Lung (tissue), 12 donors: Measurements from ENCODE around the gene UPF3B. TPM values are rescaled to one million over a fixed set of nuclear protein-coding genes. Genes with fewer than 3 reads are reported as not detected.
A peak's percentile ranks its signal among the peaks of the same experiment; 100 is the strongest.
"Not testable (repeated sequence)": the region's sequence is repeated elsewhere in the genome, so short reads cannot be mapped to it uniquely, and the experiment has no call there.

Experiments
- ATAC-seq: fragments of 200-7000 bp; cut with Tn5 transposase; one replicate; pipeline ENCODE4 v1.9.1; 2020; ENCODE audit warnings: moderate number of reproducible peaks; ENCODE audit not compliant: insufficient read depth, low FRiP score
- DNase-seq, 3 donors: peaks; one replicate each; pipeline ENCODE4 v3.0.0-alpha.2; 2013 to 2017
- H3K27ac ChIP-seq, 2 donors: one replicate each; pipeline ENCODE4 v1.5.1; 2013; ENCODE audit warnings: mild to moderate bottlenecking in 2 of 2, moderate library complexity in 2 of 2, control low read depth in 1 of 2, inconsistent platforms in 1 of 2, low read depth in 1 of 2, low read length in 1 of 2
- H3K27me3 ChIP-seq, 3 donors: one replicate each; pipeline ENCODE4 v1.5.1; 2013; ENCODE audit warnings: low read length in 2 of 3; ENCODE audit not compliant: control insufficient read depth in 3 of 3, insufficient read depth in 3 of 3
- H3K36me3 ChIP-seq, 4 donors: one replicate each; pipeline ENCODE4 v1.5.1; 2013; ENCODE audit warnings: low read length in 4 of 4, mild to moderate bottlenecking in 1 of 4, moderate library complexity in 1 of 4; ENCODE audit not compliant: control insufficient read depth in 4 of 4, insufficient read depth in 4 of 4
- H3K4me1 ChIP-seq, 5 donors: one replicate each; pipeline ENCODE4 v1.5.1; 2013; ENCODE audit warnings: low read length in 5 of 5, mild to moderate bottlenecking in 2 of 5, moderate library complexity in 1 of 5; ENCODE audit not compliant: control insufficient read depth in 5 of 5, insufficient read depth in 5 of 5
- H3K4me3 ChIP-seq: one replicate; pipeline ENCODE4 v1.5.1; 2013; ENCODE audit warnings: mild to moderate bottlenecking, control low read depth, moderate library complexity
- H3K9ac ChIP-seq, 2 donors: one replicate each; pipeline ENCODE4 v1.5.1; 2013; ENCODE audit warnings: low read length in 2 of 2, control low read depth in 1 of 2; ENCODE audit not compliant: insufficient read depth in 1 of 2
- H3K9me3 ChIP-seq, 4 donors: one replicate each; pipeline ENCODE4 v1.5.1; 2013; ENCODE audit warnings: low read length in 3 of 4, mild to moderate bottlenecking in 1 of 4, moderate library complexity in 1 of 4; ENCODE audit not compliant: control insufficient read depth in 4 of 4, insufficient read depth in 3 of 4
- WGBS, 2 donors: extraction: QIAGEN DNeasy Blood & Tissue Kit; methylation state at CpG; one replicate each; pipeline ENCODE4 v1.1.7; 2013; 5-methylcytosine and 5-hydroxymethylcytosine counted together
- polyA plus RNA-seq, 2 donors: library from polyadenylated mRNA; stranded (reverse); fragments of 200-250 nt; gene quantifications; one replicate each; pipeline ENCODE4 v1.2.1, GENCODE V29; 2013
- total RNA-seq, 2 donors: library from RNA; depleted of rRNA in 1 of 2; stranded (reverse); fragments of >200 nt in 1 of 2; gene quantifications; one replicate each; pipeline ENCODE4 v1.2.1, GENCODE V29; 2014 to 2021
- TF ChIP-seq, protein P1 (sequence below): IDR thresholded peaks from 2 replicates; pipeline ENCODE4 v1.5.1; 2012; ENCODE audit warnings: mild to moderate bottlenecking; ENCODE audit errors: control extremely low read depth, extremely low read depth
- donor health status: control.
- donor health status: control.
- donor health status: Bipolar disorder and iron deficiency.
- donor health status: healthy.
- donor health status: DM: yes; HTN: yes; CAD: no.

Gene UPF3B
- total and polyA plus RNA-seq, 4 donors = 5.0 to 11.7 (median 7.0) TPM

DNA sequence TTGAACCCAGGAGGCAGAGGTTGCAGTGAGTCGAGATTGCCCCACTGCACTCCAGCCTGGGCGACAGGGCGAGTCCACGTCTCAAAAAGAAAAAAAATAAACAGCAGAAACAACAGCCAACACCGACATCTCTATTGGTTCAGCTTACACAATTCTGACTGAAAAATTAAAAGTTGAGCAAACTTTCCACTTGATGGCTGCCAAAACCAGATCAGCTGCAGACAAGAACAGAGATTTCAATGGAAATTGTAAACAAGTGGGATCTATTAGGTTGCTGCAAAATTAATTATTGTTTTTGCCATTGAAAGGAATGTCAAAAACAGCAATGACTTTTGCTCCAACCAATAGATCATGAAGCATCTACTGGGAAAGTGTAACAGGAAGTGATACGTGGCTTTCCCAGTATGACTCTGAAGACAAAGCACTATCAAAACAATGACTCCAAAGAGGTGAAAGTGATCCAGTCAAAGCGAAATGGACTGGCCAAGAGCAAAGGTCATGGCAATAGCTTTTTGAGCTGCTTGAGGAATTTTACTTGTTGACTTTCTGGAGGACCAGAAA lies 26.3 kb downstream of the UPF3B start:
- ATAC-seq (no peak), DNase-seq (peak in 2 of 3 donors; percentile 37 to 54)
- TF ChIP-seq, protein P1, sequence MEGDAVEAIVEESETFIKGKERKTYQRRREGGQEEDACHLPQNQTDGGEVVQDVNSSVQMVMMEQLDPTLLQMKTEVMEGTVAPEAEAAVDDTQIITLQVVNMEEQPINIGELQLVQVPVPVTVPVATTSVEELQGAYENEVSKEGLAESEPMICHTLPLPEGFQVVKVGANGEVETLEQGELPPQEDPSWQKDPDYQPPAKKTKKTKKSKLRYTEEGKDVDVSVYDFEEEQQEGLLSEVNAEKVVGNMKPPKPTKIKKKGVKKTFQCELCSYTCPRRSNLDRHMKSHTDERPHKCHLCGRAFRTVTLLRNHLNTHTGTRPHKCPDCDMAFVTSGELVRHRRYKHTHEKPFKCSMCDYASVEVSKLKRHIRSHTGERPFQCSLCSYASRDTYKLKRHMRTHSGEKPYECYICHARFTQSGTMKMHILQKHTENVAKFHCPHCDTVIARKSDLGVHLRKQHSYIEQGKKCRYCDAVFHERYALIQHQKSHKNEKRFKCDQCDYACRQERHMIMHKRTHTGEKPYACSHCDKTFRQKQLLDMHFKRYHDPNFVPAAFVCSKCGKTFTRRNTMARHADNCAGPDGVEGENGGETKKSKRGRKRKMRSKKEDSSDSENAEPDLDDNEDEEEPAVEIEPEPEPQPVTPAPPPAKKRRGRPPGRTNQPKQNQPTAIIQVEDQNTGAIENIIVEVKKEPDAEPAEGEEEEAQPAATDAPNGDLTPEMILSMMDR = no peak
- H3K9me3 ChIP-seq = peaks cover 0 to 1% (median 0%) of the 10 kb centered on the region in 4 donors
- H3K9ac ChIP-seq = no peak overlapping the region
- WGBS, 2 donors = 55 to 63% methylated on average over 7 of the region's 7 CpGs
- no peaks in the 10 kb centered on the region for H3K27me3 ChIP-seq
- no peak overlapping the region for H3K4me3 ChIP-seq
- no peak overlapping the region for H3K27ac ChIP-seq
- no peaks in the 10 kb centered on the region for H3K4me1 ChIP-seq
- peaks cover 0 to 3% (median 0%) of the 10 kb centered on the region in 4 donors for H3K36me3 ChIP-seq

DNA sequence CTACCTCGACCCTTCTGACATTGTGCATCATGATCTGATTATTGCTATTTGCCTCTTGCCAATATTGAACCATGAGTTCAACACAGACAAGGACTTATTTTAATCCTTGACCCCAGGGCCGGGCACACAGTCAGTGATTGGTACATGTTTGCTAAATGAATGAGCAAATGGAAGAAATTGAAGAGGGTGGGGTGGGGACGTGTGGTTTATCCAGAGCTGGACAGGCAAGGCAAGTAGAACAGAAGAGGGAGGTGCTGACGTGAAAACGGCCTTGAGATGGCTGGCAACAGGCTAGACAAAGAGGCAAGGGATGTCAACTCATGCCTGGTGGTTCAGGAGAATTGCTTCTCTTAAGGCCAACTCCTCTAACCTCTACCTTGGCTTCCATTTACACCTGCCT lies 28.5 kb downstream of the UPF3B start:
- ATAC-seq, DNase-seq, H3K9me3 ChIP-seq, H3K9ac ChIP-seq, H3K36me3 ChIP-seq, H3K4me3 ChIP-seq, H3K4me1 ChIP-seq, H3K27ac ChIP-seq, H3K27me3 ChIP-seq: not testable (repeated sequence)
- 60% methylated on average over 2 of the region's 5 CpGs; no CpG with 5 or more reads in 1 of the 2 donors for WGBS, 2 donors

DNA sequence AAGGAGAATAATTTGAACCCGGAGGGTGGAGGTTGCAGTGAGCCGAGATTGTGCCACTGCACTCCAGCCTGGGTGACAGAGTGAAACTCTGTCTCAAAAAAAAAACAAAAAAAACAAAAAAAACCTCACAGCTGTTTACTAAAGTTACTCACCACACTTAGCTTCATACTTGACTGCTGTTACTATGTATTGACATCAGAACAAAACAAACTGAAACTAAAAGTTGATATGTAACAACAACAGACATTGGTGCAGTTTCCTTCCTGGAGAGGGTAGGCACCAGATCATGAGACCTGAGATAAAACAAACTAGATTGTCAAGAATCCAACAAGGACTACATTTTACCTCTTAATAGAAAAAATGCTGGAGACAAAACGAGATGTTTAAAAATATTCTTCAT lies 31.1 kb downstream of the UPF3B start:
- not testable (repeated sequence) for H3K27me3 ChIP-seq, H3K4me1 ChIP-seq, H3K36me3 ChIP-seq, H3K4me3 ChIP-seq, H3K27ac ChIP-seq, H3K9me3 ChIP-seq, ATAC-seq, H3K9ac ChIP-seq
- peak in 2 of 3 donors; percentile 3 to 22 for DNase-seq
- 37 to 44% methylated on average over 3 of the region's 3 CpGs for WGBS, 2 donors

DNA sequence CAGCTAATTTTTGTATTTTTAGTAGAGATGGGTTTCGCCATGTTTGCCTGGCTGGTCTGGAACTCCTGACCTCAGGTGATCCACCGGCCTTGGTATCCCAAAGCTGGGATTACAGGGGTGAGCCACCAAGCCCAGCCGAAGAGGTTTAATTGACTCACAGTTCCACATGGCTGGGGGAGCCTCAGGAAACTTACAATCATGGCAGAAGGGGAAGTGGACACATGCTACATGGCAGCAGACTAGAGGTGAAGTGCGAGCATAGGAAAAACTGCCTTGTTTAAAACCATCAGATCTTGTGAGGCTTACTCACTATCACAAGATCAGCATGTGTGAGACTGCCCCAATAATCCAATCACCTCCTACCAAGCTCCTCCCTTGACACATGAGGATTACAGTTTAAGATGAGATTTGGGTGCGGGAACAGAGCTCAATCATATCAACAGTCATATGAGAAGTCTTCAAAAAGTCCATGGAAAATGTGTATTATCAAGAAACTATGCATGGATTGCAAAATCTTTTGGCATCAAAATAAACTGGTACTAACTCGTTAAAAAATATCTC lies 35.6 kb downstream of the UPF3B start:
- WGBS, 2 donors = 82 to 89% methylated on average over 6 of the region's 6 CpGs
- Histone ChIP-seq H3K27me3 (no peaks in the 10 kb centered on the region), H3K4me1 (no peaks in the 10 kb centered on the region), H3K9ac (no peak overlapping the region), H3K36me3 (no peaks in the 10 kb centered on the region), H3K27ac (no peak overlapping the region), H3K4me3 (no peak overlapping the region), H3K9me3 (no peaks in the 10 kb centered on the region)
- ATAC-seq = no peak
- DNase-seq = peak in 1 of 3 donors; percentile 4
- TF ChIP-seq, protein P1 = no peak
